Stomach (tissue), 4 donors: ENCODE measurements around the gene AK2.

ENCODE experiments used
- EP300 ChIP-seq: sonication (generic); formaldehyde crosslinking; IDR thresholded peaks from one replicate; pipeline ENCODE4 v1.6.1; 2017; ENCODE audit warnings: antibody characterized with exemption
- POLR2A ChIP-seq, 4 donors: fragments of 450-650 bp; IDR thresholded peaks; one replicate each; pipeline ENCODE4 v1.6.1; 2016; ENCODE audit warnings: antibody characterized with exemption in 4 of 4, control low read depth in 2 of 4, mild to moderate bottlenecking in 1 of 4, moderate library complexity in 1 of 4
- POLR2AphosphoS5 ChIP-seq, 3 donors: sonication (generic); formaldehyde crosslinking; IDR thresholded peaks; one replicate each; pipeline ENCODE4 v1.6.1; 2016; ENCODE audit warnings: antibody characterized with exemption in 3 of 3
- TF ChIP-seq, protein P1 (sequence below), 7 experiments: fragments of 450-650 bp in 4 of 7; fragments of 200-600 bp in 3 of 7; sonication (generic) in 3 of 7; IDR thresholded peaks; one replicate each; pipeline ENCODE4 v1.5.1; 2016 to 2019; ENCODE audit warnings: antibody characterized with exemption in 7 of 7, control low read depth in 2 of 7, mild to moderate bottlenecking in 1 of 7

DNA sequence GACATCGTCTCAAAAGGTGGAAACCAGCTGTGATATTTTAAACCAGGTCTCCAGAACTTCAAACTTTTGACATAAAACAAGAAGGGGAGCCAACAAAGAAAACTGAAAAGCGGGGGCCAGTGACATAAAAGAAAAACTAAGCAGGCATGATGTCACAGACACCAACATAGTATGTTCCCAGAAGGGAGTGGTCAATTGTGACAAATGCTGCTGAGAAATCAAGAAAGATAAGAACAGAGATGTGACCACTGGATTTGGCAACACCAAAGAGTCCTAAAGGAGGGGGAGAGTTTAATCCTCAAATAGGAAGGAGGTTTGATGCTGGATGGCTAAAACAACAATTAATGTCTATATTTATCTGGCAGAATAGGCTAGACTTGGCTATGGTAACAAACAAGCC lies 69.8 kb downstream of the AK2 start:
- TF ChIP-seq, protein P1, sequence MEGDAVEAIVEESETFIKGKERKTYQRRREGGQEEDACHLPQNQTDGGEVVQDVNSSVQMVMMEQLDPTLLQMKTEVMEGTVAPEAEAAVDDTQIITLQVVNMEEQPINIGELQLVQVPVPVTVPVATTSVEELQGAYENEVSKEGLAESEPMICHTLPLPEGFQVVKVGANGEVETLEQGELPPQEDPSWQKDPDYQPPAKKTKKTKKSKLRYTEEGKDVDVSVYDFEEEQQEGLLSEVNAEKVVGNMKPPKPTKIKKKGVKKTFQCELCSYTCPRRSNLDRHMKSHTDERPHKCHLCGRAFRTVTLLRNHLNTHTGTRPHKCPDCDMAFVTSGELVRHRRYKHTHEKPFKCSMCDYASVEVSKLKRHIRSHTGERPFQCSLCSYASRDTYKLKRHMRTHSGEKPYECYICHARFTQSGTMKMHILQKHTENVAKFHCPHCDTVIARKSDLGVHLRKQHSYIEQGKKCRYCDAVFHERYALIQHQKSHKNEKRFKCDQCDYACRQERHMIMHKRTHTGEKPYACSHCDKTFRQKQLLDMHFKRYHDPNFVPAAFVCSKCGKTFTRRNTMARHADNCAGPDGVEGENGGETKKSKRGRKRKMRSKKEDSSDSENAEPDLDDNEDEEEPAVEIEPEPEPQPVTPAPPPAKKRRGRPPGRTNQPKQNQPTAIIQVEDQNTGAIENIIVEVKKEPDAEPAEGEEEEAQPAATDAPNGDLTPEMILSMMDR (IDR thresholded peaks at IDR 0.05) = no peak
- TF ChIP-seq POLR2A (IDR thresholded peaks at IDR 0.05) = no peak
- TF ChIP-seq POLR2AphosphoS5 (IDR thresholded peaks at IDR 0.05) = no peak
- TF ChIP-seq EP300 = no peak
